ENCODE data around the gene CD200R1L.
A peak's percentile ranks its signal among the peaks of the same experiment; 100 is the strongest.
"Not testable (repeated sequence)": the region's sequence is repeated elsewhere in the genome, so short reads cannot be mapped to it uniquely, and the experiment has no call there.

The CD200R1L gene

GRCh38 chr3:112846764-112847163 is at the start of gene CD200R1L:
TSS of gene CD200R1L (minus strand) at chr3:112846864. CDS start at chr3:112829367, 17,497 bp downstream.
- no peak for DNase-seq

DNA sequence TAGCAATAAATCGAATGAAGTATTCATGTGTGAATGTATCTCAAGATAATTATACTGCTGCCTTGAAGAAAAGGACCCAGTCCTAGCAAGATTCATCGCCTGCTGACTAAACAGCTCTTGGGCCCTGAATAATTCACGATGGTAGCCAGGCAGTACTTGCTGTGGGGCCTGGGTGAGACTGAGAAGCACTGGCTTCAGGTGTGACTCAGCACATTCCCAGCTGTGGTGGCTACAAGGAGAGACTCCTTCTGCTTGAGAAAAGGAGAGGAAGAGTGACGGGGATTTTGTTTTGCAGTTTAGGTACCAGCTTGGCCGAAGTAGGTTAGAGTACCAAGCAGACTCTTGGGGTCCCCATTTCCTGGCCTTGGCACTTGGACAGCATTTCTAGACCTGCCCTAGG is 47.6 kb upstream of the CD200R1L start:
- peak; percentile 20 for DNase-seq

- DNase-seq = no peak
These were observed 42.7 kb upstream of the CD200R1L start for GRCh38 chr3:112889357-112889756.

GRCh38 chr3:112888381-112889085 is 41.9 kb upstream of the CD200R1L start:
- DNase-seq = no peak

GRCh38 chr3:112884678-112885290 is 38.1 kb upstream of the CD200R1L start:
- DNase-seq = no peak

- DNase-seq = no peak
These were observed 35.2 kb upstream of the CD200R1L start for GRCh38 chr3:112881891-112882290.

GRCh38 chr3:112875561-112875960 is 28.9 kb upstream of the CD200R1L start:
- no peak for DNase-seq

DNA sequence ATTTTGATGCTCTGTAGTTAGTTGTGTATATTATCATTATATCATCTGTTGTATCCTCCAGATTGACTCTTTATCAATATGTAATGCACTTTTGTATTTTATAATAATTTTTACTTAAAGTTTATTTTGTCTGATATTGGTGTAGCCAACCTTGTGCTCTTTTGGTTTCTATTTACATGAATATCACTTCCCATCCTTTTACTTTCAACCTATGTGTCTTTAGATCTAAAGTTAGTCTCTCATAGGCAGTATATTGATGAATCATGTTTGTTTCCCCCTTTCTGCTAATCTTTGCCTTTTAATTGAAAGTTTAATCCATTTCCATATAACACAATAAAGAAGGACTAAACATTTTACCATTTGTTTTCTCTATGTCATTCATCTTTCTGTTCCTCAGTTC is 28.1 kb upstream of the CD200R1L start:
- no peak for DNase-seq

- no peak for DNase-seq
These were observed 27.0 kb upstream of the CD200R1L start for GRCh38 chr3:112873632-112874031.

DNA sequence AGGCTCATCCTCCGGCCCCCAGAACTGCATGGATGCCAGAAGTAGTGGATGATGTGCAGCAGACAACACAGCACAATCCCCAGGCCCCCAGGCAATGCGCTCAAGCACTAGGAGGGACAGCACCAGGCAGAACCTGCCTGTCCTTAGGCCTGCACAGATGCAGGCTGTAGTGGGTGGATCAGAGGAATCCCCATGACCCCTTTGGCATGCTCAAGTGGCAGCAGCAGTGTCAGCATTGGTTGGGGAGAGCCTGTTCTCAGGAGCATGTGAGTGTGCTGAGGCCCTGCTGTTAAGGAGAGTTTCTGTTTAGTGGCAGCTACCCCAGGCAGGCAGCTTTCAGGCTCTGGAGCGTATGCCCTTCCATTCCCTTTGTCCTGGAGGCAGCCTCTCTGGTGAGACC is 25.1 kb upstream of the CD200R1L start:
- no peak for DNase-seq

GRCh38 chr3:112865757-112866156 is 19.1 kb upstream of the CD200R1L start:
- DNase-seq = no peak

DNA sequence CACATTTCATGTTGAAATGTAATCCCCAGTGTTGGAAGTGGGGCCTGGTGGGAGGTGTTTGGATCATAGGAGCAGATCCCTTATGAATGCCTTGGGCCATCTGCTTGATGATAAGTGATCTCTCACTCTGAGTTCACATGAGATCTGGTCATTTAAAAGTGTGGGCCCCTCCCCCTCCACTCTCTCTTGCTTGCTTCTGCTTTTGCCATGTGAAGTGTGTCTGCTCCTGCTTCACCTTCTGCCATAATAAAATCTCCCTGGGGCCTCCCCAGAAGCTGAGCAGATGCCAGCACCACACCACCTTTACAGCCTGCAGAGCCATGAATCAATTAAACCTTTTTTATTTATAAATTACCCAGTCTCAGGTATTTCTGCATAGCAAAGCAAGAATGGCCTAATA is 14.2 kb upstream of the CD200R1L start:
- DNase-seq = no peak

GRCh38 chr3:112858410-112859069 is 11.9 kb upstream of the CD200R1L start:
- DNase-seq = no peak

- no peak for DNase-seq
These were observed 10.9 kb upstream of the CD200R1L start for GRCh38 chr3:112857526-112857925.

- DNase-seq = no peak
These were observed 9.9 kb upstream of the CD200R1L start for GRCh38 chr3:112856537-112856936.

DNA sequence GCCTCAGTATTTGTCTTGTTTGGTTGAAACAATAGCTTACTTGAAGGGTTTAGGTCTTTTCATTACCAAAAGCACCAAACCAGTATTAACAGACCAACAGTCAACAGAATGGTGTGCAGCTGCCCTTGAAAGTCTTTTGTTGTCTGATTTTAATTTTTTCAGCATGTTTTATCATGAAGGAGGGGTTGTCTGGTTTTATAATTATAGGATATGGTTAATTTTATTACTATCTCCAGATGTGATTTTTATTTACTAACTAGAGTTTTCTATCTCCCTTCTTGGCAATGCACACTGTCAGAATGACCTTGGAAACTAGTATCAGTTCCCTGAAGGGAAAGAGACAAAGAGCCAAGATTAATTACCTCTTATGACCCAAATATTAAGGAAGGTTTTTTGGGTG is 9.2 kb upstream of the CD200R1L start:
- no peak for DNase-seq

DNA sequence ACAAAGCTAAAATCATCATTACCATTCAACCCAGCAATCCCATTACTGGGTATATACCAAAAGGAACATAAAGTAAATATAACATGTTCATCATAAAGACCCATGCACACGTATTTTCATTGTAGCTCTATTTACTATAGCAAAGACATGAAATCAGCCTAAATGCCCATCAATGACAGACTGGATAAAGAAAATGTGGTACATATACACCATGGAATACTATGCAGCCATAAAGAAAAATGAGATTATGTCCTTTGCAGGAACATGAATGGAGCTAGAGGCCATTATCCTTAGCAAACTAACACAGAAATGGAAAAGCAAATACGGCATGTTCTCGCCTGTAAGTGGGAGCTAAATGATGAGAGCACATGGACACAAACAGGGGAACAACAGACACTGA is 8.4 kb upstream of the CD200R1L start:
- not testable (repeated sequence) for DNase-seq

DNA sequence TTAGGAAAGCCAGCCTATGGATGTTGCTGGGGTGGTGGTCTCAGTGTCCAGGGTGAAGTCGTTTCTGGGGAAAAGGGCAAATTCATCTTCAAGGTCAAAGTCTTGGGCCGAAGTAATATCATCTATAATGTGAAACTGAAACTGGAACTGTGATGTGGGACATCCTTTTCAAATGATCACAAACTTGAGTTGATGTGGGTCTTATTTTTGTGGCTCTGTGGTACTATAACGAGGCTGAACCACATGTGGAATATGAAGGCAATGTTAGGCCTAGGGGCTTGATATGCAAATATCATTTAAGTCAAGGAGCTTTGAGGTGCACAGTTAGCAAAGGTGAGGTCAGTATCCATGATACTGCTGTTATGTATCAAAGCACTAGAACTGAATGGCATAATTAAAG is 1.5 kb upstream of the CD200R1L start:
- no peak for DNase-seq

DNA sequence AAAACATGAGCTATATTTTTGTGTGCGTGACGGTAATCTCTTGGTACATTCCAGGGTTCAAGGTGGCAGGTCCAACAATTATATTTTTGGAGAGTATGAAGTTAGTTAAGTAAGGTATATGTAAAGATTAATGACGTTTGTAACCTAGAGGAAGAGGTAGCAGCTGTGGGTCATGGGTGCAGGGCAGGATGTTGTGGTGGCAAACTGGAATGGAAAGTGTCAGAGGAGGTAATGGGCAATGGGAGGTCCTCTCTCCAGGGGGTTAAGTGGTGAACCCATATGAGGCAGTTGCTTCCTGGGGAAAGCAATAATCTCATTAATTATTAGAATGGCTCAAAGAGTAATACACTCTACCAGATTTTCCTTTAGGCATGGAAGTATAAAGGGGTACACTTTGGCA is 1.0 kb upstream of the CD200R1L start:
- no peak for DNase-seq

GRCh38 chr3:112845772-112846171 is 892 bp downstream of the CD200R1L start:
- DNase-seq = no peak

GRCh38 chr3:112829046-112829445 is 17.6 kb downstream of the CD200R1L start:
- DNase-seq = no peak

GRCh38 chr3:112822064-112823055 is 24.3 kb downstream of the CD200R1L start:
- DNase-seq = peak; percentile 62

DNA sequence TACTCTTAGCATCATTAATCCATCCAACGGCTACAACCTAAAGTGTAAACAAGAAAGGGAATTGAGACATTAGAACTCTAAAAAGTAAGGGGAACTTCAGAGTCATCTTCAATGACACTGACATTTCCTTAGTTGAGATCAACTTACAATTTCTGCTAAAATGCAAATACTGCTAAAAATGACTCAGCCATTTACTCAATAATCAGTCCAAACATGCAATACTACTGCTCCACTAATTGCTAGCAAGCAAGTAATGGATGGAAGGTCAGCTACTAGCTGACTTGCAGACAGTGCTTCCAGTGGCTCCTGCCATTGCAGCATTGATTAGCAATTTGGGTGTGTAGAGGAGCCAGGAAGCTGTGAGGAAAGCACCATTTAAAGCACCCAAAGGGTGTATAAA is 28.4 kb downstream of the CD200R1L start:
- no peak for DNase-seq
